Measurements from ENCODE around the gene YJEFN3. TPM values are rescaled to one million over a fixed set of nuclear protein-coding genes. Genes with fewer than 3 reads are reported as not detected.

The YJEFN3 gene
- polyA plus RNA-seq (2011; rRNA removed) (2.3 and 3.2 TPM in 2 replicates), polyA plus RNA-seq (2017; fragmentation: RNase III; extraction: RNeasy Plus Mini Kit Qiagen cat#74134 plus additional on column Dnase treatment) (7.2 to 8.4 TPM (median 7.5 TPM) in 3 replicates), polyA minus RNA-seq (2011; rRNA and poly(A)+ RNA removed) (1.3 and 1.5 TPM in 2 replicates)
- polyA plus RNA-seq (2012; cell fraction: cytosol; rRNA removed) = 4.6 and 5.2 TPM in 2 replicates
- 75.3 and 89.7 TPM in 2 replicates for polyA plus RNA-seq (2012; cell fraction: nucleus; rRNA removed)

DNA sequence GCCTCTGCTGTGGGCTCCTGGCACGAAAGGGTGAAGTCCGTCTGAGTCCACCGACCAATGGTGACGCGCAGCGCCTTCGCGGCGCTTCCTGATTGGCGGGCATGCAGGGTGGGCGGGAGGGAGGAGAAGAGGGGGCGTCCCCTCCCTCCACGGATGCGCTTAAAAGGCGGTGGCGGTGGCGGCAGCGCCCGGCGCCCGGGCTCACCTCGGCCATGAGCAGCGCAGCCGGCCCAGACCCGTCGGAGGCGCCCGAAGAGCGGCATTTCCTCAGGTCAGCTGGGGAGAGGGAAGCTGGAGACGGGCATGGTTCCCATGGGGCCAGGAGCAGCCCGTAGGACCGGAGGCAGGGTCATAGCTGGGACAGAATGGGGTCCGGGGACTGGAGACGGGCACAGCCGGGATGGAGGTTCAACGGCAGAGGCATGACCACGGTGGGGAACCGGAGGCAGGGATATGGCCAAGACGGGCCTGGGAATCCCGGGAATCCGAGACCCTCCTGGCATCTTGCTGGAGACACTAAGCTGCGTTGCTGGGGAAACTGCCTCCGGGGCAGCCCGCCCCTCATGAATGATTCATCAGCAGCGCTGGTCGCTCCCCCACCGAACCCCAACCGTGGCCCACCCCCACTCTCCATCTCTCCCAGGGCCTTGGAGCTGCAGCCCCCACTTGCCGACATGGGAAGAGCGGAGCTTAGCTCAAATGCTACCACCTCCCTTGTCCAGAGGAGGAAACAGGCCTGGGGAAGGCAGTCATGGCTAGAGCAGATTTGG lies at the start of gene YJEFN3:
TSS of gene YJEFN3 (plus strand) at position 191 of the 770 bp plus-strand sequence. CDS start at position 213, 22 bp downstream.
- ChIA-PET CTCF (interaction anchor here (2.3 to 6.4 kb wide), 2 partner anchors 24 to 115 kb away, joined by 11 to 79 read pairs; partner anchors contain the start of gene GMIP), POLR2A (no interaction called here)
- Histone ChIP-seq H3K4me2 (no peak within 1 kb of the TSS), H3K4me1 (no peaks in the 10 kb centered on the region), H3K27ac (no peak within 1 kb of the TSS), H3K9me3 (no peaks in the 10 kb centered on the region), H3K4me3 (no peak within 1 kb of the TSS)
- ATAC-seq (no peak), DNase-seq (ENCODE audit: low read depth in 1 of 2, low spot score in 1 of 2) (no peak), FAIRE-seq (no peak)
- TF ChIP-seq SREBF2 (IDR thresholded peaks at IDR 0.05) (no peak), REST (IDR thresholded peaks at IDR 0.05) (no peak), CBX8 (IDR thresholded peaks at IDR 0.05) (no peak), HOXA7 (CRISPR knock-in tag; IDR thresholded peaks at IDR 0.05) (no peak), RNF2 (IDR thresholded peaks at IDR 0.05; ENCODE audit: borderline replicate concordance, low read depth) (no peak), POLR2A (IDR thresholded peaks at IDR 0.05; ENCODE audit: low read length) (no peak), MAZ (IDR thresholded peaks at IDR 0.05; ENCODE audit: borderline replicate concordance, low read depth, low read length) (no peak), EHMT2 (IDR thresholded peaks at IDR 0.05; ENCODE audit: low read depth) (no peak), RARB (CRISPR knock-in tag; IDR thresholded peaks at IDR 0.05) (no peak)
- WGBS (ENCODE audit: missing lambda C conversion rate) = 91% methylated on average over 28 of the region's 50 CpGs

DNA sequence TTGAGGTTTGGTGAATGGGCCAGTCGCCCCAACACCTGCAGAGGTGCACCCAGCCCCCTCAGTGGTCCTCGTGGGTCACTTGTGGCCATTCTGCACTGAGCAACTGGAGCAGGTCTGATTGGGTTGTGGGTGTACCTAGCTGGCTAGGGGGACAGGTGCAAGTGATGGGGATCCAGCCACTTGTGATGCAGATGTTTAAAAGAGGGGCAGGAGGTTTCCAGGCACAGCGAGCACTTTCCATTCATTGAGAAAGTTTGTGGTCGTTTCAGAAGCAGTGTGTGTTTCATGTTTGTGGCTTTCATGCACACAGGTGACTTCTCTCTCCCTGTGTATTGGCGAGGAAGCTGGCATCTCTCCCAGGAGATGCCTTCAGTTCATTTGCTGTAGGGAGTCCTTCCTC lies 48.0 kb upstream of the YJEFN3 start:
- FAIRE-seq (no peak), DNase-seq (ENCODE audit: low read depth in 1 of 2, low spot score in 1 of 2) (no peak), ATAC-seq (no peak)
- Histone ChIP-seq H3K27ac (no peak overlapping the region), H3K4me3 (no peak overlapping the region), H3K4me1 (peaks cover 9% of the 10 kb centered on the region), H3K9me3 (no peaks in the 10 kb centered on the region), H3K4me2 (no peak overlapping the region)
- POLR2A ChIA-PET = no interaction called here
- TF ChIP-seq CBX2 (IDR thresholded peaks at IDR 0.05; ENCODE audit: borderline replicate concordance, low read depth) (no peak), NFE2L2 (conservative IDR thresholded peaks at IDR 0.05; ENCODE audit: low read length) (no peak), RARB (CRISPR knock-in tag; IDR thresholded peaks at IDR 0.05) (no peak), HDAC2 (IDR thresholded peaks at IDR 0.05) (no peak), ZSCAN20 (CRISPR knock-in tag; IDR thresholded peaks at IDR 0.05) (no peak), REST (IDR thresholded peaks at IDR 0.05) (no peak), KDM1A (IDR thresholded peaks at IDR 0.05; ENCODE audit: low read depth) (no peak), SREBF2 (IDR thresholded peaks at IDR 0.05) (no peak), JUN (IDR thresholded peaks at IDR 0.05) (no peak), EP300 (IDR thresholded peaks at IDR 0.05) (no peak), HOXB5 (CRISPR knock-in tag; IDR thresholded peaks at IDR 0.05) (no peak), GATA3 (IDR thresholded peaks at IDR 0.05; ENCODE audit: borderline replicate concordance) (no peak), CBX8 (IDR thresholded peaks at IDR 0.05) (no peak), RNF2 (IDR thresholded peaks at IDR 0.05; ENCODE audit: borderline replicate concordance, low read depth) (no peak), RAD21 (conservative IDR thresholded peaks at IDR 0.05 in 1 of 2, IDR thresholded peaks at IDR 0.05 in 1 of 2) (no peak), HEYL (CRISPR knock-in tag; IDR thresholded peaks at IDR 0.05) (no peak), FOXS1 (CRISPR knock-in tag; IDR thresholded peaks at IDR 0.05) (no peak), TFCP2L1 (CRISPR knock-in tag; IDR thresholded peaks at IDR 0.05) (no peak)
- TF ChIP-seq, protein P1, sequence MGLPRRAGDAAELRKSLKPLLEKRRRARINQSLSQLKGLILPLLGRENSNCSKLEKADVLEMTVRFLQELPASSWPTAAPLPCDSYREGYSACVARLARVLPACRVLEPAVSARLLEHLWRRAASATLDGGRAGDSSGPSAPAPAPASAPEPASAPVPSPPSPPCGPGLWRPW (IDR thresholded peaks at IDR 0.05) = no peak
- CTCF ChIA-PET = interaction anchor here (1.2 to 3.5 kb wide), 2 partner anchors 10 to 114 kb away, joined by 3 to 23 read pairs; no protein-coding TSS in a partner anchor
- 89% methylated on average over 5 of the region's 5 CpGs for WGBS (ENCODE audit: missing lambda C conversion rate)

All from A549 (cell line).